ENCODE measurements around the gene PITPNM3. TPM values are rescaled to one million over a fixed set of nuclear protein-coding genes. Genes with fewer than 3 reads are reported as not detected.

Gene PITPNM3
- total RNA-seq, 2 donors from 2014 or later = 13.4 to 26.6 TPM

DNA sequence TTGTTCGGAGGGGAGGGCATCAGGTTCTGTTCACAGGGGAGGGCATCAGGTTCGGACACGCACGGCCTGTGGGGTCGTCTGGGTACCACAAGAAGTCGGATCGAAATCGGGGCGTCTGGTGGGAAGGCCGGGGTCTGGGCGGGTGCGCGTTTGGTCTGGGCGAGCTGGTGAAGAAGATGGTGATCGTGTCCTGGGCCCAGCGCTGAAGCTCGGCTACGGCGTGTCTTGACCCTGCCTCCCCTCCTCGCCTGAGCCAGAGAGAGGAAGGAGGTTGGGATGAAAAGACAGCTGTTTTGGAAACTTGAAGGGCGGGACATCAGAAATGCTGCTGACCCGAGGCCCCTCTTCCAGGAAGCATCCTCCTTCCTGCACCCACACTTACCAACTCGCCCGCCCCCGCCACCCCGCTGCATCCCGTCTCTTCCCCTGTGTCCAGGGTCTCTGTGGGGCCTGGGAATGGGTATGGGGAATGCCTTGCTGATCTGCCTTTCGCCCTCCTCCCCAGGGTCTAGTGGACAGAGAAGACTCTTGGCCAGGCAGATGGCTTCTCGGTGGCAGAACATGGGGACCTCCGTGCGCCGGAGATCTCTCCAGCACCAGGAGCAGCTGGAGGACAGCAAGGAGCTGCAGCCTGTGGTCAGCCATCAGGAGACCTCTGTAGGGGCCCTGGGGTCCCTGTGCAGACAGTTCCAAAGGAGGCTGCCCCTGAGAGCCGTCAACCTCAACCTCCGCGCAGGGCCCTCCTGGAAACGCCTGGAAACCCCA lies 111.6 kb downstream of the PITPNM3 start:
- no peak for DNase-seq (ENCODE audit: low spot score)
- intact Hi-C loops (cut with DNase I) = no loop called here

DNA sequence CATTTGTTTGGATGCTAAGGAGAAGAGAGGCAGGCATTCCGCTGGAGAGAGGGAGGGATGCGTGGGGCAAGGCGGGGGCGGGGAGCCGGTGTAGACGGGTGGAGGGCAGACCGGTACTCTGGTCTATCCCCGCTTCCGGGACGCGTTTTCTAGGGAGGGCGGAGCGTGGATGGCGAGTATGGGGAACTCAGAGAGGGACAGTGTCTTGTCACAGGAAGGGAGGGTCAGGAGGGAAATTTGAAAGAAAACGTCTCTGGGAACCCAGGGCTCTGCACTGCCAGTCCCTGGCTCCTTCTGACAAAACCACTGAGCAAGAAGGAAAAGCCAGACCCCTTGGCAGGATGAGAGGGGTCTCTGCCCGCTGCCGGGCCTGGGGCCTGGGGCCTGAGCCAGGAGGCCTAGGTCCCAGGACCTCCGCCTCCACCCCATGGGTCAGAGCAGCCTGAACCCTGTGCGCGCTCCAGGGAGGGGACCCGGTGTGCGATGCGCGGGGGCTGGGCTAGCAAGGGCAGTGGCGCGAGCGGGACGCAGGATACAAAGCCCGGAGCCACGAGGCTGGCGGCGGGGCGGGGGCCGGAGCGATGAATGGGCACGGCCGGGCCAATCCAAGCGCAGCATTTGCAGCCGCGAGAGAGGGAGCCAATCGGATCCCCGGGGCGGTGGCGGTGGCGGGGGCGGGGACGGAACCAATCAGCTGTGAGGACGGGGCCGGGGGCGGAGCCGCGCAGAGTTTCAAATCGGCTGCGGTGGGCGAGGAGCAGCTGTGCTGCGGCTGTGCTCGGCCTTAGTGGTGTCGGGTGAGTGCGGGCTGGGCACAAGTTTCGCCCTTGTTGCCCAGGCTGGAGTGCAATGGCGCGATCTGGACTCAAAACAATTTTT lies 112.4 kb downstream of the PITPNM3 start, which contains the start of gene PIMREG:
PIMREG (plus strand) TSS at position 764 of the 879 bp plus-strand sequence. CDS start 656 bp downstream, outside the sequence.
- intact Hi-C loops (cut with DNase I) = no loop called here
- peak; percentile 99 for DNase-seq (ENCODE audit: low spot score)

DNA sequence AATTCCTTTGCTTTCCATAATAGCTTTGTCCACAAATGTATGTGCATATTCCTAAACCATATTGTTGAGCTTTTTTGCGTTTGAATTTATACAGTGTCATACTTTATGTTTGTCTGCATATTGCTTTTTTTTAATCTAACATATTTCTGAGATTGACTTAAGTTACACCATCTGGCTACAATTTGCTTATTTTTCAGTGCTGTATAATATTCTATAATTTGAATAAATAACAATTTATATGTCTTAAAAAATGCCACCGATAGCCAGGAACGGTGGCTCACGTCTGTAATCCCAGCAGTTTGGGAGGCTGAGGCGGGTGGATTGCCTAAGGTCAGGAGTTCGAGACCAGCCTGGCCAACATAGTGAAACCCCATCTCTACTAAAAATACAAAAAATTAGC lies 113.6 kb downstream of the PITPNM3 start:
- no peak for DNase-seq (ENCODE audit: low spot score)
- intact Hi-C loops (cut with DNase I) = no loop called here

DNA sequence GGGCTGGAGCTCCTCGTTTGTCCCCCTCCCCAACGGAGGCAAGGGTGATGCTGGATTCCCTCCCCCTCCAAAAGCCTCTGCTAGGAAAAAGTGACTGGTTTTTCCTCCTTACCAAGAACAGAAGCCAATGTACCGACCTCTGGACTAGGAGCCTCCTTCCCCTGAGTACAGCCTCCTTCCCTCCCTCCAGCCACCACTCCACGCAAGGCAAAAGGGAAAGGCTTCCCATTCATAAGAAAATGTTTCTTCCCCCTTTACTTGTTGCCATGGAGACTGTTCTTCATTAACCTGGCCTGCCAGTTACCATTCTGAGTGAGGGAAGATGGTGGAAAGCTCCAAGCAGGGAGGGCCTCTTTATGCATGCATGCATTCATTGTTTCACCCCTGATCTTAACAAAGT lies 116.4 kb downstream of the PITPNM3 start:
- DNase-seq (ENCODE audit: low spot score) = no peak
- intact Hi-C loops (cut with DNase I) = no loop called here

DNA sequence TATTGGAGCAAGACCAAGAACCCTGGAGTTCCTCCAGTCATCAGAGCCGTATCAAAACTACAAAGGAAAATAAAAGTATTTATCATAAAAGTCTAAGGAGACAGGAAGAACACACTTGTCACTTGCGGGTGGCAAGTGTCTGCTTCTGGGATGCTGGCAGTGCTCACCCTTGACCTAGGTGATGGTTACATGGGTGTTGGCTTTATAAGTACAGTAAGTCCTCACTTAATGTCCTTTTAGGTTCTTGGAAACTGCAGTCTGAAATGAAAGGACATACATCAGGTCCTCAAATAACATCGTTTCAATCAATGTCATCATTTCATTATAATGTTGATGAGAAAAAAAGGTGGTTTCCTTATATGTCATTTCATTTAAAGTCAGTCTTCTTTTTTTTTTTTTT lies 118.4 kb downstream of the PITPNM3 start:
- intact Hi-C loops (cut with DNase I) = no loop called here
- DNase-seq (ENCODE audit: low spot score) = no peak

DNA sequence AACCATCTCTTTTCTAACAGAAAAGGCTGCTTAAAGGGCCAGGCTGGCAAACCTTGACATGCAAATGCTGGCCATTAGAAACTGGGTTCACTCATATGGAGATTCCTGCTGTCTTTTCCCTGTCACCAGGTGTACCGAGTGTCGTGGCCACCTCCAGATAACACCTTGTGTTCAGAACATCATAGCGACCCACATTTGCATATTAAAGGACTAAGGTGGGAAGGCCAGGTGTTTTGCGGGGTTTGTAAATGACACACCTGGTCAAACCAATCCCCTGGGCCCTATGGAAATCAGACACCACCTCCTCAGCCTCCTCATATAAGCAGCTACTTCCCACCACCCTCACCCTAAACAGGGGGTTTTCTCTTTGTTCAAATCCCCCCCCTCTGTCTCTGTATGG lies 118.9 kb downstream of the PITPNM3 start:
- DNase-seq (ENCODE audit: low spot score) = no peak
- intact Hi-C loops (cut with DNase I) = no loop called here

DNA sequence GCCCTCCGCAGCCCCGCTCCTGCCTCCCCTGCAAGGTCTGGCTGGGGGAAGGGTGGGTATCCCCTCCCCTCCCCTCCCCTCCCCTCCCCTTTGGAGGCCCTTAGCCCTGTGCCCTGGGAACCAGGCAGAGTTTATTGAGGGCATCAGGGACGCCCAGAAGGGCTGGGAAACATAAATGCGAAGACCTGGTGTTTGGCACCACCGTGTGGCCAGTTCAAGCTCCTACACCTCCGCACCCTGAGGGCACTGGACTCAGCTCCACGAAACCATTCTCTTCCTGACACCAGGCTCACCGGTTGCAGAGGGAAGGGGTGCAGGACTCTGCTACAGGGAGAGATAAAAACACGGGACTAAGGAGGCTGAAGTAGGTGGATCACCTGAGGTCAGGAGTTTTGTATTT lies 120.4 kb downstream of the PITPNM3 start:
- intact Hi-C loops (cut with DNase I) = no loop called here
- peak; percentile 89 for DNase-seq (ENCODE audit: low spot score)

DNA sequence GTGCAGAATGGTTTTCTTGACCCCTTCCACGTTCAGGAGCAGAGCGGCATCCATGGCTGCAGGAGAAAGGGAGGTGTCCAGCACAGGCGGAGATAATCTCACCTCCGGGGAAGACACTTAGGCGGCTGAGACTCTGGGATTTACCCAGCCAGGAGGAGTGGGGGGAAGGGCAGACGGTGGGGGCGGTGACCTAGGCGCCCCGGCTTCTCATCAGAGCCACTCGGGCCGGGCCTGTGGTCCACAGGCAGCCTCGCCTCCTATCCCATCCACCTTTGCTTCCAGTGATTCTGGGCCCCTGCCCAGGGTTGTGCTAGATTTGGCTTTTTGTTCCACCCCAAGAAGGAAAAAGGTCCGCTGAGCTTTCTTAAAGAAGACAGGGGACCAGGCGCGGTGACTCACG lies 121.3 kb downstream of the PITPNM3 start, which contains the start of gene AIPL1:
AIPL1 (minus strand) TSS at position 71 of the 400 bp plus-strand sequence; CDS start at position 54, 17 bp downstream.
- no peak for DNase-seq (ENCODE audit: low spot score)
- intact Hi-C loops (cut with DNase I) = no loop called here

DNA sequence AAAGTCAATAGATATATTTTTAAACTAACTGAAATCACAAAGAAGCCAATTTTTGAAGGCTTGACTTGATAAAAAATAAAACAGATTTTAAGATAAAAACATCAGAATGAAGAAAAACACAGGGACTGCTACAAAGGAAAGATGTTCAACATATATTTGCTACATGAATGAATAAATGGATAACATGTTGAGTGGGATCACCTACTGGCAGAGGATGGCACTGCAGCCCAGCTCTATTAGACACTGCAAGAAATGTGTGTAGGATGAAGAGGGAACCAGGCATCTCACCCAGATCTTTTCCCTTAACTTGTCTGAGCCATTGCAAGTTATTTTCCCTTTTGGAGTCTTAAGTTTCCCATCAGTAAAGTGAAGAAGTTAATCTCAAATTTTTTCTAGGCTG lies 125.6 kb downstream of the PITPNM3 start:
- DNase-seq (ENCODE audit: low spot score) = no peak
- intact Hi-C loops (cut with DNase I) = no loop called here

DNA sequence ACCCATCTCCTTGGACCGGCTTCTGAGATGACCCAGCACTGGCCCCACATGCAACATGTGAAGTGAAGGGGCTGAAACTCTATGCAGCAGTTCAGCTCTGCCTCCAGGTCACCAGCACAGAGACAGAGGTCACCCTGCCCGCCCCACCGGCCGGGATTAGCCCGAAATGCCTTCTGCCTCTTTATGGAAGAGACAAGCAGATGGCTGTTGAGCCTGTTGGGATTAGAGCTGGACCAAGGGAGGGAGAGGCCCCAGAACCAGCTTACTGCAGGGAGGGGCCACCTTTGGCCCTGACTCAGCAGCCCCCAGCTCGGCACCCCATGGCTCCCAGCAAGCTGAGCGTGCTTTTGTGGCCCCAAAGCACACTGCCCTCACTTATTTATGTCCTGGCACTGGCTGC lies 127.1 kb downstream of the PITPNM3 start:
- no peak for DNase-seq (ENCODE audit: low spot score)
- intact Hi-C loops (cut with DNase I) = no loop called here

DNA sequence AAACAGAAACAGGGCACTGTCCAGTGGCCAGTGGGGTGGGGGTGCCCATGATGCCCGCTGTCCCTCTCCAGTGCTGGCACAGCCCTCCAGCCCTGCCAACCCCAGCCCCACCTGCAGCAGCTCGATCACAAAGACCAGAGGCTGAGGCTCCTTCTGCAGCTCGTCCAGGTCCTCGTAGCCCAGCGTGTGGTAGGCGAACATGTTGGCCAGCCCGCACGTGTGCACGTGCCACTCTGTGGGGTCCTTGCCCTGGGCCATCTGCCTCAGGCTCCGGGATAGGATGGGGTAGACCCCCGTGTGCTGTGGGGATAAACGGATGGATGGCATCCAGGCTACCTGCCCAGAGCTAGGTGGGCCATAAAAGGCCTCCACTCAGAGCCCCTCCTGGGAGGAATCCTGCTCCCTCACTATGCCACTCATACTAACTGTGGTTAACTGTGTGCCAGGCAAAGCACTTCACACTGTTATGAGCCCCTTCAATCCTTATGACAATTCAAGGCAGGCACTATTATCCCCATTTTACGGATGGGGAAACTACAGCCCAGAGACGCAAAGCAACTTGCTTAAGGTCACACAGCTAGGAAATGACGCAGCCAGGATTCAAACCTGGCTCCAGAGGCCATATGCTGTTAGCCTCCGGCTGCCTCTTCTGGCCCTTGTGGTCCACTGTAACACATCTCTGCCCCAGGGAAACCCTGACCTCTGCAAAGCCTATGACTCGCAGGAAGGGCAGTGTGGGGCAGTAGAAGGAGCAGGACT lies 128.0 kb downstream of the PITPNM3 start:
- intact Hi-C loops (cut with DNase I) = no loop called here

DNA sequence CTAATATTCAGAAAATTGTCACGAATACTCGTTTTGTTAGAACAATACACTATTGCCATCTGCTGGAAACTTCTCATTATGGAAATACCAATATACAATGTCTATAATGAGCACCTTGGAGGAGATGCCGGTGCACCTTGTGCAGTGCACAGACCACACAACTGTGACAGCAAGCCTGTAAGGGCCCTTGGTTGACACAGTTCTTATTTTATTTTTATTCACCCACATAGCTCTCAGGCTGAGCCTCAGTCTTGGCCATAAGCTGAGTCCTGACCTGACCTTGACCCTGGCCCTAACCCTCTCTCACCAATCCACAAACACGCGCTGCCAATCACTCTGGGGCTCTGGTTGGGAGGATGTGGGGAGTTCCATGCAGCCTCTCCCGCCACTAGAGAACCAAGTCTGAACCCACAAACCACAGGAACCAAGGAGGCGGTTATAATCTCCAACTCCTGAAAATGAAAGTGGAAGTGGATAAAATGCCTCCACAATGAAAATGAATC lies 129.0 kb downstream of the PITPNM3 start:
- intact Hi-C loops (cut with DNase I) = no loop called here
- DNase-seq (ENCODE audit: low spot score) = no peak

More for the DNA sequence above, 128.0 kb downstream of the PITPNM3 start:
- no peak for DNase-seq (ENCODE audit: low spot score)

DNA sequence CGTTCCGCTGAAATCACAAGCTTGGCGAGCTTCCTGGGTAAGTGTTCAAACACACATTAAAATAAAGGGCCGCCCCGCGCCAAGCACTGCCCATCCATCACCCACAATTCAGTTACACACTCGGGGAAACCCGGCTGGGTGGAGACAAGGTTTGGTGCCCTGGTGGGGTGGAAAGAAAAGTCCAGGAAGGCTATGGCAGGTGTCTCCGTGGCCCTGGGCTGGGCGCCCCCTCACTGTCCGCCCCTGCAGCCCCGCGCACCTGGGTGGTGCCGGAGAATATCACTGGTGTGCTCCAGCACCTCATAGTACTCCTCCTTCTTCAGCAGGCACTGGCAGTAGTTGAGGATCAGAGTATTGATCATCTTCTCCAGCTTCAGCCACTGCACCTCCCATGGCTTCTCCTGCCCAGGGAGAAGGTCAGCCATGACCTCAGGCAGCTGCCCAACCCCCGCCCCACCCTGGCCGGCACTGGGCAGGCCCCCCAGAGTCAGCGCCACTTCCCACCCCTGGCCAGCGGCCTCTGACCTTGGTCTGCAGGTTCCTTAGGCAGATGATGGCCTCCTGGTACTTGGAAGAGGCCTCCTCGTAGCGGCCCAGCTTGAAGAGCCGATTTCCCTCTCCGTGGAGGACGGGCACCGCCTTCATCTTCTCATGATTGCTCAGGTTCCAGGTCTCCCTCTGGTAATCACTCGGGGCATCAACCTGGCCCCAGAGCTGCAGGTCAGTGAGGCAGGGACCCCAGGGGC lies 129.8 kb downstream of the PITPNM3 start:
- peak; percentile 70 for DNase-seq (ENCODE audit: low spot score)
- intact Hi-C loops (cut with DNase I) = no loop called here

DNA sequence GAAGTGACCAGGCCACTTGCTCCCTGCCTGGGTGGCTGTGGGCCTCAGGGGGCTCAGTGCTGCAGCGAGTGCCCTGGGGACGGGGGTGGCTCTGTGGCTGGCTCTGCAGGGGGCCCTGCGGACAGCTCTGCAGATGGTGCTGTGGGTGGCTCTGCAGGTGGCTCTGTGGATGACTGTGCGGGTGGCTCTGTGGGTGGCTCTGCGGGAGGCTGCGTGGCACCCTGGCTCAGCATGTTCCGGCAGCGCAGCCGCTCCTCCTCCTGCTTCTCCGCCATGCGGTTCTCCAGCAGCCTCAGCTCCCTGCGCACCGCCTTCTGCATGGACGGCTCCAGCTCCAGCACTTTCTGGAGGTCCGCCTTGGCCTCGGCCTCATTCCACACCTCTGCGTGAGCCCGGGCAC lies 130.9 kb downstream of the PITPNM3 start:
- intact Hi-C loops (cut with DNase I) = no loop called here
- DNase-seq (ENCODE audit: low spot score) = peak; percentile 73

DNA sequence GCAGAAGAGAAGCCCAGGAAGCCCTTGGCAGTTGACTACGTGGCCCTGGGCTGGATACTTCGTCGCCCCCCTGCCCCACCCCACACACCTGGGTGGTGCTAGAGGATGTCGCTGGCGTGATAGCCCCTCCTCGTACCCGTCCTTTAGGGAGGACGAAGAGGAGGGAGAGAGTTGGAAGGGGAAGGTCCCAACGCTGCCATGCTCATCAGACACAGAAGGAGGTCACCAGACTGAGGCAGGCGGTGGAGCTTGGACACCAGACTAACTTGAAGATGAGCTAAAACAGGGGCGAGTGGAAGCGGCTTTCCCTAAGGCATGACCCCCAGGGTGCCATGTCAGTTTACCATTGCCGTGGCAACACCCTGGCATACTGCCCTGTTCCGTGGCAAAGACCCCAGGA lies 132.4 kb downstream of the PITPNM3 start:
- intact Hi-C loops (cut with DNase I) = loop anchor here in 1 of 2 donors (5.0 kb wide), 1 partner anchor 837 kb away; no protein-coding TSS in a partner anchor
- DNase-seq (ENCODE audit: low spot score) = no peak

DNA sequence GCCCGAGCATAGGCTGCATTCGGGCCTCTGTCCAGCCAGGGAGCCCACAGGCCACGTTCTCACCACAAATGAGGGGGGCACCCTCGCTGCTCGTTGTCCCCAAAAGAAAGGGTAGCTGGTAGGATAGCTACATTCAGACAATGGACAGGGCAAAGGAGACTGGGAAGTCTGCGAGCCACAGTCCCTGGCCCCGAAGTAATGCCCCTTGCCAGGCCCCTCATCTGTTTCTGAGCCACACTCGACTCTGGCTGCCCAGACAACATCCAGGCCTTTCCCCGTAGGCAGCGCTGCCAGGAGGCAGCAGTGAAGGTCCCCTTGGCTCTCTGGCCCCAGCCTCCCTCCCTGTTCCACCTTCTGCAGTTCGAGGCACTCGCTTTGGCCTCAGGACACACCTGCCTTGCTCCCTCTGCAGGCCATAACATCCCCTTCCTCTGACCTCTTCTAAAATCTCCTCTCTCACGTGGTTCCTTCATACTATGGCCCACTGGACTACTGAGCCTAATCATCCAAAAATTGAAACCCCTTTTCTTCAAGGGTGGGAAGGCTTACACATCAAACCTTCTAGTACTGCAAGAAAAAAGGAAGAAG lies 133.6 kb downstream of the PITPNM3 start:
- peak; percentile 67 for DNase-seq (ENCODE audit: low spot score)
- intact Hi-C loops (cut with DNase I) = loop anchor here in 1 of 2 donors (5.0 kb wide), 1 partner anchor 835 kb away; no protein-coding TSS in a partner anchor

DNA sequence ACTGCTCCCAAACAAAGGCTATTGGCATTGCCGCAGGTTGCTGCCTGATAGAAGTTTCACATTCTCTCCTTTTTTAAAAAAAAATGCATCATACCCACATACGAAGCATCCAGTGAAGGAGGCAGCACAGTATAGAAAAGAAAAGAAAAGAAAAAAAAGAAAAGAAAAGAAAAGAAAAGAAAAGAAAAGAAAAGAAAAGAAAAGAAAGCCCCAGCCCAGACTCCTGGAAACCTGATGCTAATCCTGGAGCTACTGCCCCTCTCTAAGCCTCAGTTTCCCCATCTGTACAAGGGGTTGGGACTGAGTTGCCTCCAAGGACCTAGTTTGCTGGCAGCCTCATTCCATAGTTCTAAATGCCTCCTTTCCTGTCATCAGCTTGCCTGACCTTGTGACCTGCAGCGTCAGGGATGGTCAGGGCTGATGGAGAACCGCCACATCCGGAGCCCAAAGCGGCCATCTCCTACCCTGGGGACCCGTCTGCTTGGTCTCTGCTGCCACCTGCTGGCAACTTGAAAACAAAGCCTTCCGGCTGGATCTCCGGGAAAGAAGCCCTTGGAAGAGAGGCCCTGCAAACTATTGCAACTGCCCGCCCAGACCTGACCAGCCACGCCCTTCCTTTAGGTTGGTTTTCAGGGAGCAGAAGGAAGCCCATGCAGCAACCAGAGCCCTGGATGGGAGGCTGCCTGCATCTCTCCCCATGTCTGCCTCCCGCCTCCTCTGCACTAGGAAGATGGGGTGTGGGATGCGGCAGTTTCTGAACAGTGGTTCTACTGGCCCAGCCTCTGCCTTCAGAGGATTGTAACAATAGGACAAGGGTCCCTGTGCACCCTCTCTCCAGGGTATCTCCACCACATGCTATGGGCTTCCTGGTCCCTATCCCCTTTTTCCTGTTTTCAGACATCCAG lies 134.4 kb downstream of the PITPNM3 start:
- peak; percentile 94 for DNase-seq (ENCODE audit: low spot score)

More for the DNA sequence above, 134.4 kb downstream of the PITPNM3 start:
- intact Hi-C loops (cut with DNase I) = loop anchor here (2.0 to 5.0 kb wide), 2 partner anchors 835 kb away; no protein-coding TSS in a partner anchor

Data from posterior vena cava (tissue), 2 donors.